Measurements from ENCODE around the gene NFATC1.

The NFATC1 gene

DNA sequence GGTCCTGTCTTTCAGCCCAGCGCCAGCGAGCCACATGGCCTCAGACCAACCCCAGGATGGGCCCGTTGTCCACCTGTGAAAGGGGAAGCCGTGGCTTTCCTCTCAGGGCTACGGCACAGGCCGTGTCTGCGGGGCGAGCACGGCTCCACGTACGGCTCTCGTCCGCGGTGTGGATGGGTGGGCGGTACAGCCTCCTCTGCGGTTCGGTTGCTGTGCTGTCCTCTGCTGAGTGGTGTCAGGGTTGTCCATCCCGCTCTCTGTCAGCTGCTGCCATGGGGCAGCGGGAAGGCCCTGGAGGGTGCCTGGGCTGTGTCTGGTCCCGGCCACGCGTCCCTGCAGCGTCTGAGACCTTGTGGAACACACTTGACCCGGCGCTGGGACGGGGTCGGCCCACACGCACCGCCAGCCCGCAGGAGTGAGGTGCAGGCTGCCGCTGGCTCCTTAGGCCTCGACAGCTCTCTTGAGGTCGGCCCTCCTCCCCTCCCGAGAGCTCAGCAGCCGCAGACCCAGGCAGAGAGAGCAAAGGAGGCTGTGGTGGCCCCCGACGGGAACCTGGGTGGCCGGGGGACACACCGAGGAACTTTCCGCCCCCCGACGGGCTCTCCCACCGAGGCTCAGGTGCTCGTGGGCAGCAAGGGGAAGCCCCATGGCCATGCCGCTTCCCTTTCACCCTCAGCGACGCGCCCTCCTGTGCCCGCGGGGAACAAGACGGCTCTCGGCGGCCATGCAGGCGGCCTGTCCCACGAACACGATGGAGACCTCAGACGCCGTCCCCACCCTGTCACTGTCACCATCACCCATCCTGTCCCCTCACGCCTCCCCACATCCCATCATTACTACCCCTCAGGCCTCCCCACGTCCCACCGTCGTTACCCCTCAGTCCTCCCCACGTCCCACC, 128.7 kb downstream of the NFATC1 start:
- Histone ChIP-seq H3K4me1 (ENCODE audit: control insufficient read depth, low read length) (peaks cover 66% of the 10 kb centered on the region), H3K9me3 (ENCODE audit: control insufficient read depth, insufficient read depth, low read length) (no peaks in the 10 kb centered on the region), H3K27ac (ENCODE audit: low read depth, low read length) (peak overlapping the region; percentile 99), H3K9me2 (replicated peaks; ENCODE audit: control insufficient read depth, low read length) (no peaks in the 10 kb centered on the region), H3F3A (ENCODE audit: control insufficient read depth, insufficient read depth) (peaks cover 24% of the 10 kb centered on the region), H3K27me3 (ENCODE audit: control insufficient read depth, low read length) (no peaks in the 10 kb centered on the region), H3K79me2 (ENCODE audit: control insufficient read depth, low read length) (peaks cover 4% of the 10 kb centered on the region; the same call in 1 of the 2 replicates), H3K36me3 (ENCODE audit: control insufficient read depth, low read length) (peaks cover 18% of the 10 kb centered on the region), H3K4me3 (ENCODE audit: low read length) (peak overlapping the region; percentile 71), H4K20me1 (ENCODE audit: control insufficient read depth, insufficient read depth, low read depth, low read length) (no peaks in the 10 kb centered on the region), H3K4me2 (ENCODE audit: low read length) (peak overlapping the region; percentile 89)
- TF ChIP-seq EZH2phosphoT487 (IDR thresholded peaks at IDR 0.05; ENCODE audit: borderline replicate concordance, low read length): no peak
- TF ChIP-seq, protein P1, sequence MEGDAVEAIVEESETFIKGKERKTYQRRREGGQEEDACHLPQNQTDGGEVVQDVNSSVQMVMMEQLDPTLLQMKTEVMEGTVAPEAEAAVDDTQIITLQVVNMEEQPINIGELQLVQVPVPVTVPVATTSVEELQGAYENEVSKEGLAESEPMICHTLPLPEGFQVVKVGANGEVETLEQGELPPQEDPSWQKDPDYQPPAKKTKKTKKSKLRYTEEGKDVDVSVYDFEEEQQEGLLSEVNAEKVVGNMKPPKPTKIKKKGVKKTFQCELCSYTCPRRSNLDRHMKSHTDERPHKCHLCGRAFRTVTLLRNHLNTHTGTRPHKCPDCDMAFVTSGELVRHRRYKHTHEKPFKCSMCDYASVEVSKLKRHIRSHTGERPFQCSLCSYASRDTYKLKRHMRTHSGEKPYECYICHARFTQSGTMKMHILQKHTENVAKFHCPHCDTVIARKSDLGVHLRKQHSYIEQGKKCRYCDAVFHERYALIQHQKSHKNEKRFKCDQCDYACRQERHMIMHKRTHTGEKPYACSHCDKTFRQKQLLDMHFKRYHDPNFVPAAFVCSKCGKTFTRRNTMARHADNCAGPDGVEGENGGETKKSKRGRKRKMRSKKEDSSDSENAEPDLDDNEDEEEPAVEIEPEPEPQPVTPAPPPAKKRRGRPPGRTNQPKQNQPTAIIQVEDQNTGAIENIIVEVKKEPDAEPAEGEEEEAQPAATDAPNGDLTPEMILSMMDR (IDR thresholded peaks at IDR 0.05; ENCODE audit: low read depth, low read length, poor library complexity, severe bottlenecking): no peak

DNA sequence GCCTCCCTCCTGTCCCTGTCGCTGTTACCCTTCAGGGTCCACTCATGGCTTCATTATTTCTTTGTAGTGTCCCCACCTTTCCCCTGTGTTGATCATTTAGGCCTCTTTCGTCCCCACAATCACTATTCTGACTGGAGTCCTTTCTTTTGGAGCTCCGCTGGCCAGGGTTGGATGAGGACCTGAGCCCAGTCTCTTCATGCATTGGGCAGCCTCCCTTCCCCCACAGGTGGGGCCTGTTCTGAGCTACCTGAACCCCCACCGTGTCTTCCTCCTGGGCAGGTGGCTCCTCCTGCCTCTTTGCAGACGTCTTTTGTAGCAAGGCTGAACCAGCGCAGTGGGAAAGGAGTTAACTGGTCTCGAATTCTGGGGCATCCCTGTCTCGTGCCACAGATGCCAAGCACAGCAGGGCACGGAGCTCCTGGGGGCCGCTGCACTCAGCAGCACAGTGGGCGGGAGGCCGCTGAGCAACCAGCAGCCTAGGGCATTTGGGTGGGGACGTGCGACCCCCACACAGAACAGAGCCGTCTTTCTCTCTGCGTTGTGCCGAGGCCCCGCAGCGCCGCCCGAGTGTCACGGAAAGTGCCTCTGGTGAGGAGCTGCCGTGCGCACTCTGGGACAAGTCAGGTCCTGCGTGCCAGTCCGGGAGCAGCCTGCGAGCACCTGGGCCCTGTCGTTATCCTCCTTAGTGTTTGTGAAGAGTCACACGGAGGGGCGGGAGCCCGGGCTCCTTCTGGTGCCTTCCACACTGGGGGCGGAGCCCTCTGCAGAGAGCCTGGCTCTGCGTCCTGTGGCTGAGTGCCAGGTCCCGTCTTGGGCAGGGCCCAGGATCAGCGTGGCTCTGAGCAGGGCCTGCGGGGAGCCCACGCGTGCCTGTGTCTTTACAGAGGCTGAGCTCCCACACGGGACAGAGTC, 130.1 kb downstream of the NFATC1 start:
- H3K9me2 ChIP-seq (replicated peaks; ENCODE audit: control insufficient read depth, low read length): no peaks in the 10 kb centered on the region
- no peaks in the 10 kb centered on the region for H3K27me3 ChIP-seq (ENCODE audit: control insufficient read depth, low read length)
- H3F3A ChIP-seq (ENCODE audit: control insufficient read depth, insufficient read depth): peaks cover 24% of the 10 kb centered on the region
- H3K27ac ChIP-seq (ENCODE audit: low read depth, low read length): no peak overlapping the region
- H3K4me1 ChIP-seq (ENCODE audit: control insufficient read depth, low read length): peaks cover 53% of the 10 kb centered on the region
- TF ChIP-seq, protein P1 (IDR thresholded peaks at IDR 0.05; ENCODE audit: low read depth, low read length, poor library complexity, severe bottlenecking): no peak
- TF ChIP-seq EZH2phosphoT487 (IDR thresholded peaks at IDR 0.05; ENCODE audit: borderline replicate concordance, low read length): no peak
- no peaks in the 10 kb centered on the region for H3K9me3 ChIP-seq (ENCODE audit: control insufficient read depth, insufficient read depth, low read length)
- H3K4me2 ChIP-seq (ENCODE audit: low read length): no peak overlapping the region
- peaks cover 4% of the 10 kb centered on the region; the same call in 1 of the 2 replicates for H3K79me2 ChIP-seq (ENCODE audit: control insufficient read depth, low read length)
- H3K4me3 ChIP-seq (ENCODE audit: low read length): no peak overlapping the region
- no peaks in the 10 kb centered on the region for H4K20me1 ChIP-seq (ENCODE audit: control insufficient read depth, insufficient read depth, low read depth, low read length)
- peaks cover 19% of the 10 kb centered on the region for H3K36me3 ChIP-seq (ENCODE audit: control insufficient read depth, low read length)

DNA sequence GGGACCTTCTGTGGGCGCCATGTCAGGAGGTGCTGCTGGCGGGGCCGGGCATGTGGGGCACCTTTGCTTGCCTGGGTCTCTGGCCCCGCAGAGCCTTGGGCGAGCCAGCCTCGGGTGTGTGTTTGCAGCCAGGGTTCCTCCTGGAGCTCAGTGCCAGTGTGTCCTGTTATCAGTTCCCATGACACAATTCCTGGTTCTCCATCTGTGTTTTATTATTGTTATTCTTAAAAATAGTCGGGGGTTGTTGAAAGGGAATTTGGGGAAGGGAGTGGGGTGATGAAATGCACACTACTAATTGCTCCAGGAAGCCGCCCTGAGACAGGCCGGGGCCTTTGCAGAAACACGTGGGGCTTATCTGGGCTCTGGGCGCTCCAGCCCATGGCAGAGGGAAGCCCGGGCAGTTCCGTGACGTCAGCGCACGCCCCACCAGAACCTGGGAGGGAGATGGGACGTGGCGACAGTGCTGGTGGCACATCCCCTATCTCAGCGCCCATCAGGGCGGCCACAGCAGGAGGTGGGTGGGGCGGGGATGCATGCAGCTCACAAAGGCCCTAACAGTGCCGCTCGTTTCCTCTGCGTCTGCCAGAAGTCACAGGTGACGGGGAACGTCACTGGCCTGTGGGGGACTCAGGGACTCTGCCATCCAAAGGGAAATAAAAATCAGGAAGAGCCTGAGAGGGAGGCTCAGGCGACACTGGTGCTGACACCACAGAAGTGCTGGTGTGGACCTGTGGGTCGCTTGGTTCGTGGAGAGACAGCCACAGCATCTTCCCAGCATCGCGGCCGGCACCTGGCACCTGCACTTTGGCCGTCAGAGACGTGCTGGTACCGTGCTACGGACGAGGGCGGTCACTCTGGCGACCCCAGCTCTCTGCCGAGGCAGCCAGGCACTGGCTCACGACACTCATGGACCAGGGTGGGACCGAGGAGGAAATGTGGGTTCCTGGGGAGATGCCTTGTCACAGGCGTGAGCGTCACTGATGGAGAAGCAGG, 131.0 kb downstream of the NFATC1 start:
- Histone ChIP-seq H3K9me2 (replicated peaks; ENCODE audit: control insufficient read depth, low read length) (no peaks in the 10 kb centered on the region), H4K20me1 (ENCODE audit: control insufficient read depth, insufficient read depth, low read depth, low read length) (no peaks in the 10 kb centered on the region), H3K36me3 (ENCODE audit: control insufficient read depth, low read length) (peaks cover 19% of the 10 kb centered on the region), H3K9me3 (ENCODE audit: control insufficient read depth, insufficient read depth, low read length) (no peaks in the 10 kb centered on the region), H3K4me1 (ENCODE audit: control insufficient read depth, low read length) (peaks cover 44% of the 10 kb centered on the region), H3K4me3 (ENCODE audit: low read length) (no peak overlapping the region), H3K4me2 (ENCODE audit: low read length) (no peak overlapping the region), H3K27ac (ENCODE audit: low read depth, low read length) (no peak overlapping the region), H3K27me3 (ENCODE audit: control insufficient read depth, low read length) (no peaks in the 10 kb centered on the region), H3F3A (ENCODE audit: control insufficient read depth, insufficient read depth) (peaks cover 24% of the 10 kb centered on the region), H3K79me2 (ENCODE audit: control insufficient read depth, low read length) (peaks cover 4% of the 10 kb centered on the region; the same call in 1 of the 2 replicates)
- no peak for TF ChIP-seq EZH2phosphoT487 (IDR thresholded peaks at IDR 0.05; ENCODE audit: borderline replicate concordance, low read length)
- TF ChIP-seq, protein P1 (IDR thresholded peaks at IDR 0.05; ENCODE audit: low read depth, low read length, poor library complexity, severe bottlenecking): no peak
